Stomach (tissue), 9 donors: ENCODE measurements around the gene SH3PXD2A. TPM values are rescaled to one million over a fixed set of nuclear protein-coding genes. Genes with fewer than 3 reads are reported as not detected.
"Not testable (repeated sequence)": the region's sequence is repeated elsewhere in the genome, so short reads cannot be mapped to it uniquely, and the experiment has no call there.

Experiments
- DNase-seq, 2 donors: peaks; one replicate each; pipeline versions ENCODE4 v3.0.0 to v3.0.0-alpha.2; 2013 to 2019
- H3K27ac ChIP-seq, 5 donors: fragments of 200-600 bp in 4 of 5; sonication (generic) in 4 of 5; one replicate each; pipeline ENCODE4 v1.5.1; 2013 to 2019; ENCODE audit warnings: mild to moderate bottlenecking in 1 of 5, moderate library complexity in 1 of 5
- H3K27me3 ChIP-seq, 3 donors: fragments of 200-600 bp; sonication (generic); one replicate each; pipeline ENCODE4 v1.5.1; 2017 to 2019; ENCODE audit warnings: mixed run types in 1 of 3
- H3K36me3 ChIP-seq, 4 donors: fragments of 200-600 bp; sonication (generic); 1 replicate in 3 of 4; 2 replicates in 1 of 4; pipeline ENCODE4 v1.5.1; 2016 to 2019
- H3K4me1 ChIP-seq, 4 donors: fragments of 200-600 bp; sonication (generic); one replicate each; pipeline ENCODE4 v1.5.1; 2016 to 2019
- H3K4me3 ChIP-seq, 4 donors: fragments of 200-600 bp; sonication (generic) in 3 of 4; one replicate each; pipeline ENCODE4 v1.5.1; 2016 to 2019; ENCODE audit warnings: mild to moderate bottlenecking in 1 of 4
- H3K9me3 ChIP-seq, 4 donors: fragments of 200-600 bp; sonication (generic); one replicate each; pipeline ENCODE4 v1.5.1; 2016 to 2019
- CTCF ChIP-seq, 7 experiments: fragments of 450-650 bp in 4 of 7; fragments of 200-600 bp in 3 of 7; sonication (generic) in 3 of 7; IDR thresholded peaks; one replicate each; pipeline ENCODE4 v1.5.1; 2016 to 2019; ENCODE audit warnings: antibody characterized with exemption in 7 of 7, control low read depth in 2 of 7, mild to moderate bottlenecking in 1 of 7
- EP300 ChIP-seq: sonication (generic); formaldehyde crosslinking; IDR thresholded peaks from one replicate; pipeline ENCODE4 v1.6.1; 2017; ENCODE audit warnings: antibody characterized with exemption
- POLR2A ChIP-seq, 4 donors: fragments of 450-650 bp; IDR thresholded peaks; one replicate each; pipeline ENCODE4 v1.6.1; 2016; ENCODE audit warnings: antibody characterized with exemption in 4 of 4, control low read depth in 2 of 4, mild to moderate bottlenecking in 1 of 4, moderate library complexity in 1 of 4
- POLR2AphosphoS5 ChIP-seq, 3 donors: sonication (generic); formaldehyde crosslinking; IDR thresholded peaks; one replicate each; pipeline ENCODE4 v1.6.1; 2016; ENCODE audit warnings: antibody characterized with exemption in 3 of 3
- WGBS, 5 donors: extraction: QIAGEN DNeasy Blood & Tissue Kit in 3 of 5; methylation state at CpG; one replicate each; pipeline versions ENCODE4 v1.1.5 to v1.1.7; 2013 to 2018; 5-methylcytosine and 5-hydroxymethylcytosine counted together
- intact Hi-C: fragments of 100-400 bp; cut with DNase I; formaldehyde crosslinking; loops from one replicate; pipeline ENCODE4 v1.15.1; 2023; ENCODE audit warnings: low total_unique reads
- polyA plus RNA-seq, 3 donors: library from polyadenylated mRNA; stranded (reverse); fragments of 200-250 nt; gene quantifications; one replicate each; pipeline ENCODE4 v1.2.3, GENCODE V29; 2013
- total RNA-seq, 5 donors: library from RNA; depleted of rRNA; stranded (reverse); fragments of >200 nt; gene quantifications; one replicate each; pipeline versions ENCODE4 v1.1.0 to v1.2.3, GENCODE V29; 2014 to 2016
- donor health status: healthy with polysubstance abuse.
- donor health status: Bipolar disorder and iron deficiency.
- donor health status: healthy.

Gene SH3PXD2A
- total and polyA plus RNA-seq, 8 donors: 12.8 to 51.6 (median 24.0) TPM

GRCh38 chr10:103606097-103606438 lies 249.3 kb downstream of the SH3PXD2A start:
- H3K27ac ChIP-seq: peak overlapping the region in 1 of 5 donors; percentile 64

DNA sequence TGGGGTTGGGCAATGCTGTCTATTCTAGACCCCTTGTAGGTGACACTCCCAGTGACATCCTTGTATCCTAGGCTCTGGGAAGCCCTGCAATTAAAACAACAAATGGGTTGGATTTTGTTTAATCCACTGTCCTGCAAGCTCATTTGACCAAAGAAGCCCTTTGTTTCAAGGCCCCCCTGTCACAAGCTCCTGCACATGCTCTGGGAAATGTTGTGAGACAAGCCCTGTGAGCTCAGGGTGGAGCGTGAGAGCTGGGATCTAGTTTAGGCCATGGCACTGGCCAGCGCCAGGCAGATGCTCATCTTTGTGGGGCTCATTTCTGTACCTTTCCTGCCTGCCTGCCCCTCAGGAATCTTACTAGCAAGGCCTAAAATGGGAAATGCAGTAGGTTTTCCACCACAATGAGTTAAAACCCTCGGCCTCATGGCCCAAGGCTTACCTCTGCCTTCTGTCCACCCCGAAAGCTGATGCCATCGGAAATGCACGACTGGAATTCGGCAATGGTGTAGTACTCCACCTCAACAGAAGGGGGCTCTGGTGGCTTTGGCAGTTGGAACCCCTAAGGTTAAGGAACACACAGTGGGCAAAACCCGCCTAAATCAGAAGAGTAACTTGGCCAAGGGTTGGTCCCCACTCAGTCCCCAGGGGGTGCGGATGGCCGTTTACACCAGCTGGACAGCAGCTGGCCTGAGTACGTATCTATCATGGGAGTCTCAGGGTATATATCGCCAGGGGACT lies 249.8 kb downstream of the SH3PXD2A start:
- WGBS, 5 donors: 62 to 82% (median 71%) methylated on average over 10 to 12 of the region's 12 CpGs
- TF ChIP-seq POLR2AphosphoS5 (IDR thresholded peaks at IDR 0.05): peak in 2 of 3 donors; percentile 18 to 26
- TF ChIP-seq POLR2A (IDR thresholded peaks at IDR 0.05): no peak
- peak in 6 of 7 experiments; percentile 42 to 78 (median 71) for TF ChIP-seq CTCF (IDR thresholded peaks at IDR 0.05)
- TF ChIP-seq EP300: no peak
- Histone ChIP-seq H3K27ac (peak overlapping the region in 1 of 5 donors; percentile 64), H3K27me3 (no peaks in the 10 kb centered on the region), H3K9me3 (no peaks in the 10 kb centered on the region), H3K4me3 (no peak overlapping the region), H3K36me3 (peaks cover 11 to 63% (median 56%) of the 10 kb centered on the region in 4 donors), H3K4me1 (peaks cover 0 to 7% (median 4%) of the 10 kb centered on the region in 4 donors)
- intact Hi-C loops: no loop called here
- DNase-seq: peak; percentile 53 to 59

More at GRCh38 chr10:103606097-103606438, 249.3 kb downstream of the SH3PXD2A start:
- intact Hi-C loops, H3K9me3 ChIP-seq, H3K4me1 ChIP-seq, H3K27me3 ChIP-seq, DNase-seq, H3K4me3 ChIP-seq: not testable (repeated sequence)
- 54 to 89% (median 85%) methylated on average over 1 of the region's 1 CpG for WGBS, 5 donors
- peaks cover 12 to 68% (median 61%) of the 10 kb centered on the region in 4 donors for H3K36me3 ChIP-seq

DNA sequence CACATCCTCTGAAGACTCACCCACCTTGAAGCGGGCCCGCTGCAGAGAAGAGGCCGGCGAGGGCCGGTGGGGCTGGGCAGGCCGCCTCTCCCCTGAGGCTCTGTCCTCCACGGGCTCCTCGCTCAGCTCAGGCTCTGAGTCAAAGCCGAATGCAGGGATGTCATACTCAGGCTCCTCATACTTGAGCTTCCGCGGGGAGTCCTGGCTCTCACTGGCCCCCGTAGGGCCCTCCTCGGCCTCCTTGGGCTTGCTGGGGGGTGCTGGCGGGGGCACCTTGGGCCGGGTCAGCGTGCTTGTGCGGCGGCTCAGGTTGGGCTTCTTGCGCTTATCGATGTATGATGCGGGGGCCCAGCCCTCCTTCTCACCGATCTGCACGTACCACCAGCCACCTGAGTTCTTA lies 252.0 kb downstream of the SH3PXD2A start:
- 95 to 98% (median 97%) methylated on average over 15 to 23 of the region's 23 CpGs for WGBS, 5 donors
- Histone ChIP-seq H3K4me3 (no peak overlapping the region), H3K36me3 (peaks cover 11 to 45% (median 37%) of the 10 kb centered on the region in 4 donors), H3K4me1 (peaks cover 0 to 29% (median 16%) of the 10 kb centered on the region in 4 donors), H3K27me3 (no peaks in the 10 kb centered on the region), H3K27ac (no peak overlapping the region), H3K9me3 (no peaks in the 10 kb centered on the region)
- DNase-seq: no peak
- intact Hi-C loops: no loop called here
- TF ChIP-seq EP300: no peak
- TF ChIP-seq POLR2AphosphoS5 (IDR thresholded peaks at IDR 0.05): no peak
- TF ChIP-seq CTCF (IDR thresholded peaks at IDR 0.05): no peak
- no peak for TF ChIP-seq POLR2A (IDR thresholded peaks at IDR 0.05)

DNA sequence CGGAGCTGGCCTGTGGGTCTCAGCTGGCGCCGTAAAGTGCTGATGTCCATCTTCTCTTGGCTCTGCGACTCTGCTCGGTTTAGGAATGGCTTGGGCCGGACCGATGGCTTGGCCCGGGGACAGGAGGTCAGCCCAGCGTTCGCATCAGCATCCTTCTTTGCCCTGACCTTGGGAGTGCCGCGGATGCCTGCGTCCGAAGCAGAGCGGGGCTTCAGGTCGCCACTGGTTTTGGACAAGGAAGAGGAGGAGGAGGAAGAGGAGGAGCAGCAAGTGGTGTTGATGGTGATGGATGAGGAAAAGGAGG lies 252.6 kb downstream of the SH3PXD2A start:
- Histone ChIP-seq H3K36me3 (peaks cover 11 to 45% (median 37%) of the 10 kb centered on the region in 4 donors), H3K4me3 (no peak overlapping the region), H3K27me3 (no peaks in the 10 kb centered on the region), H3K4me1 (peaks cover 0 to 33% (median 18%) of the 10 kb centered on the region in 4 donors), H3K9me3 (no peaks in the 10 kb centered on the region), H3K27ac (no peak overlapping the region)
- TF ChIP-seq POLR2A (IDR thresholded peaks at IDR 0.05) (no peak), EP300 (no peak), CTCF (IDR thresholded peaks at IDR 0.05) (no peak), POLR2AphosphoS5 (IDR thresholded peaks at IDR 0.05) (no peak)
- intact Hi-C loops: no loop called here
- WGBS, 5 donors: 89 to 94% (median 93%) methylated on average over 8 to 16 of the region's 16 CpGs
- DNase-seq: no peak
